ENCODE measurements around the gene CDPF1. TPM values are rescaled to one million over a fixed set of nuclear protein-coding genes. Genes with fewer than 3 reads are reported as not detected.

CDPF1 gene
- total RNA-seq, 1 donor from 2014 or later: 6.7 TPM

DNA sequence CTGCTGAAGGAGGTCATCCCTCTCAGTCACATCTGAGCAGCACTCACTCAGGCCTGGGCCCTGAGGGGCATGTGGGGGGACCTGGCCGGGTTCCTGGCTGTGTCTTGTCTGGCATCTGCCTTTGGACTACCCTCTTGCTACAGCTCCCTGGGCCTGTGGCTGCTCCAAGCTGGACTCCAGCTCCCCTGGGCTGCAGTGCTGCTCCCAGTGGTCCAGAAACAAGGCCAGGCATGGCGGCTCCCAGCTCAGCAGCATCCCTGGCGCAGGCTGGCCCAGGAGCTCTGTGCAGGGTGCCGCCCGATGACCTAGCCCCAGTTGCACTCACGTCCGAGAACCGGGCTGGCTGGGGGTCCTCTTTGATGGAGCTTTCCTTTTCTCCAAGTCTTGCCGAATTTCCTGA is 5.3 kb downstream of the CDPF1 start:
- Mint-ChIP-seq H3K27me3 (ENCODE audit: insufficient read depth, low read depth) (peaks cover 3% of the 10 kb centered on the region), H3K4me3 (no peak overlapping the region), H3K27ac (no peak overlapping the region), H3K4me1 (peaks cover 17% of the 10 kb centered on the region), H3K9me3 (no peaks in the 10 kb centered on the region), H3K36me3 (peaks cover 7% of the 10 kb centered on the region)
- Histone ChIP-seq H3F3A (ENCODE audit: low read depth) (no peaks in the 10 kb centered on the region), H3K27ac (no peak overlapping the region), H3K9me3 (ENCODE audit: low read depth) (no peaks in the 10 kb centered on the region), H3K9ac (no peak overlapping the region), H3K4me2 (no peak overlapping the region), H3K27me3 (no peaks in the 10 kb centered on the region), H3K36me3 (no peaks in the 10 kb centered on the region), H2AFZ (replicated peaks) (no peak overlapping the region), H3K4me1 (no peaks in the 10 kb centered on the region), H3K79me2 (ENCODE audit: low read depth) (no peaks in the 10 kb centered on the region), H4K20me1 (ENCODE audit: low read depth) (no peaks in the 10 kb centered on the region), H3K4me3 (no peak overlapping the region)
- TF ChIP-seq EZH2 (IDR thresholded peaks at IDR 0.05) (no peak), EZH2phosphoT487 (IDR thresholded peaks at IDR 0.05) (no peak)
- TF ChIP-seq, protein P1, sequence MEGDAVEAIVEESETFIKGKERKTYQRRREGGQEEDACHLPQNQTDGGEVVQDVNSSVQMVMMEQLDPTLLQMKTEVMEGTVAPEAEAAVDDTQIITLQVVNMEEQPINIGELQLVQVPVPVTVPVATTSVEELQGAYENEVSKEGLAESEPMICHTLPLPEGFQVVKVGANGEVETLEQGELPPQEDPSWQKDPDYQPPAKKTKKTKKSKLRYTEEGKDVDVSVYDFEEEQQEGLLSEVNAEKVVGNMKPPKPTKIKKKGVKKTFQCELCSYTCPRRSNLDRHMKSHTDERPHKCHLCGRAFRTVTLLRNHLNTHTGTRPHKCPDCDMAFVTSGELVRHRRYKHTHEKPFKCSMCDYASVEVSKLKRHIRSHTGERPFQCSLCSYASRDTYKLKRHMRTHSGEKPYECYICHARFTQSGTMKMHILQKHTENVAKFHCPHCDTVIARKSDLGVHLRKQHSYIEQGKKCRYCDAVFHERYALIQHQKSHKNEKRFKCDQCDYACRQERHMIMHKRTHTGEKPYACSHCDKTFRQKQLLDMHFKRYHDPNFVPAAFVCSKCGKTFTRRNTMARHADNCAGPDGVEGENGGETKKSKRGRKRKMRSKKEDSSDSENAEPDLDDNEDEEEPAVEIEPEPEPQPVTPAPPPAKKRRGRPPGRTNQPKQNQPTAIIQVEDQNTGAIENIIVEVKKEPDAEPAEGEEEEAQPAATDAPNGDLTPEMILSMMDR (IDR thresholded peaks at IDR 0.05): no peak
- no peak for DNase-seq (ENCODE audit: low spot score)

- H3K36me3 Mint-ChIP-seq: peaks cover 7% of the 10 kb centered on the region
- no peak for DNase-seq (ENCODE audit: low spot score)
- Histone ChIP-seq H2AFZ (replicated peaks) (no peak overlapping the region), H3K4me3 (no peak overlapping the region), H3F3A (ENCODE audit: low read depth) (no peaks in the 10 kb centered on the region), H3K79me2 (ENCODE audit: low read depth) (no peaks in the 10 kb centered on the region), H3K27ac (no peak overlapping the region), H3K4me1 (no peaks in the 10 kb centered on the region), H3K36me3 (no peaks in the 10 kb centered on the region), H3K9me3 (ENCODE audit: low read depth) (no peaks in the 10 kb centered on the region), H3K4me2 (no peak overlapping the region), H3K9ac (no peak overlapping the region), H4K20me1 (ENCODE audit: low read depth) (no peaks in the 10 kb centered on the region), H3K27me3 (no peaks in the 10 kb centered on the region)
- H3K4me3 Mint-ChIP-seq: no peak overlapping the region
- H3K27me3 Mint-ChIP-seq (ENCODE audit: insufficient read depth, low read depth): peaks cover 3% of the 10 kb centered on the region
- TF ChIP-seq EZH2phosphoT487 (IDR thresholded peaks at IDR 0.05): no peak
- no peak for TF ChIP-seq EZH2 (IDR thresholded peaks at IDR 0.05)
- TF ChIP-seq, protein P1 (IDR thresholded peaks at IDR 0.05): no peak
- H3K4me1 Mint-ChIP-seq: peaks cover 8% of the 10 kb centered on the region
- H3K27ac Mint-ChIP-seq: no peak overlapping the region
- H3K9me3 Mint-ChIP-seq: no peaks in the 10 kb centered on the region
Observed at GRCh38 chr22:46242076-46242475, 8.0 kb downstream of the CDPF1 start.

DNA sequence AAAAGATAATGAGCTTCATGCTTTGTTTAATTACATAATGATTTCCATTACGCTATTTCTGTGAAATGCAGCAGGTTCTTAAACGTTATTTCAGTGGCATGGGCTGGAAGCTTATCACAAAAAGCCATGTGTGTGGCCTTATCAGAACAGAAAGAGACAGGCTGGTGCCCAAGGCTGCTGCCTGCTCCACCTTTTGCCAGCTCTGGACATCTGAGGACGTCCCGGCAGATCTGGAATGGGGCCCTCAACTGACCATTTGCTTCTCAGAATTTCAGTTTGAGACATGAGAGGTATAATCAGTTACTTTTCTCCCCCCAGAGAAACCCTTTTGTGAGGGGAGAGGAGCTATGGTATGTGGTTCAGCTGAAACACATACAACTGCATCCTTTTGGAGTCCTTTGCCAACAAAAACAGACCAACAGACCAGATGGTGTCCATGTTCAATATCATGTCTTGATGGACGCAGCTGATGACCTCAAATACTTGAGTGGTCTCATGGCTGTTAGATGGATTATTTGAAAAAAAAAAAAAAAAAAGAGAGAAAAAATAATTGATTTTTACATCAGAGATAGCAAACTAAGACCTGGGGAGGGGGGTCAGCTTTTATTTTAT is 8.6 kb downstream of the CDPF1 start:
- Mint-ChIP-seq H3K9me3 (no peaks in the 10 kb centered on the region), H3K4me1 (peaks cover 8% of the 10 kb centered on the region), H3K36me3 (peaks cover 7% of the 10 kb centered on the region), H3K4me3 (no peak overlapping the region), H3K27me3 (ENCODE audit: insufficient read depth, low read depth) (peaks cover 2% of the 10 kb centered on the region), H3K27ac (no peak overlapping the region)
- Histone ChIP-seq H3K36me3 (no peaks in the 10 kb centered on the region), H3K27me3 (no peaks in the 10 kb centered on the region), H2AFZ (replicated peaks) (no peak overlapping the region), H4K20me1 (ENCODE audit: low read depth) (no peaks in the 10 kb centered on the region), H3K4me1 (no peaks in the 10 kb centered on the region), H3F3A (ENCODE audit: low read depth) (no peaks in the 10 kb centered on the region), H3K9ac (no peak overlapping the region), H3K4me2 (no peak overlapping the region), H3K27ac (no peak overlapping the region), H3K79me2 (ENCODE audit: low read depth) (no peaks in the 10 kb centered on the region), H3K4me3 (no peak overlapping the region), H3K9me3 (ENCODE audit: low read depth) (no peaks in the 10 kb centered on the region)
- no peak for DNase-seq (ENCODE audit: low spot score)
- TF ChIP-seq EZH2phosphoT487 (IDR thresholded peaks at IDR 0.05) (no peak), EZH2 (IDR thresholded peaks at IDR 0.05) (no peak)
- TF ChIP-seq, protein P1 (IDR thresholded peaks at IDR 0.05): no peak

All from neural progenitor cell (in vitro differentiated cells).